NCI-H2196 treated with DMSO at 0.1 percent for 48 hours (cell line): ENCODE measurements around the gene SATL1.
A peak's percentile ranks its signal among the peaks of the same experiment; 100 is the strongest.
"Not testable (repeated sequence)": the region's sequence is repeated elsewhere in the genome, so short reads cannot be mapped to it uniquely, and the experiment has no call there.

Experiments
- DNase-seq: peaks from one replicate; lab custom pipeline; 2025; ENCODE audit not compliant: unreplicated experiment; lab: John Stamatoyannopoulos, UW

The SATL1 gene, protein sequence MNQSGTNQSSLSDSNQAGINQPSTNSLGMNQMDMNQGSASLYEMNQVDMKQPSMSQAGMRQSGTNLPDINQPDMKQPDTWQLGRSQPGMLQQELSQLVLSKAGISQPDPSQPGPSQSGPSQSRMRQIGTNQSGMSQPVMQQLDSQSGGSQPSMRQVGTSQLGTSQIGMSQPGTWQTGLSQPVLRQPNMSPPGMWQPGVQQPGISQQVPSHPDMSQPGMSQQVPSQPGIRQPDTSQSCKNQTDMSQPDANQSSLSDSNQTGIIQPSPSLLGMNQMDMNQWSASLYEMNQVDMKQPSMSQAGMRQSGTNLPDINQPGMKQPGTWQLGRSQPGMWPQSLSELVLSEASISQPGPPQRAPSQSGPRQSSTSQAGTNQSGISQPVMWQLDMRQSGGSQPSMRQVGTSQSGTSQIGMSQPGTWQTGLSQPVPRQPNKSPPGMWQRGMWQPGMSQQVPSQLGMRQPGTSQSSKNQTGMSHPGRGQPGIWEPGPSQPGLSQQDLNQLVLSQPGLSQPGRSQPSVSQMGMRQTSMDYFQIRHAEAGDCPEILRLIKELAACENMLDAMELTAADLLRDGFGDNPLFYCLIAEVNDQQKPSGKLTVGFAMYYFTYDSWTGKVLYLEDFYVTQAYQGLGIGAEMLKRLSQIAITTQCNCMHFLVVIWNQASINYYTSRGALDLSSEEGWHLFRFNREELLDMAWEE

DNA sequence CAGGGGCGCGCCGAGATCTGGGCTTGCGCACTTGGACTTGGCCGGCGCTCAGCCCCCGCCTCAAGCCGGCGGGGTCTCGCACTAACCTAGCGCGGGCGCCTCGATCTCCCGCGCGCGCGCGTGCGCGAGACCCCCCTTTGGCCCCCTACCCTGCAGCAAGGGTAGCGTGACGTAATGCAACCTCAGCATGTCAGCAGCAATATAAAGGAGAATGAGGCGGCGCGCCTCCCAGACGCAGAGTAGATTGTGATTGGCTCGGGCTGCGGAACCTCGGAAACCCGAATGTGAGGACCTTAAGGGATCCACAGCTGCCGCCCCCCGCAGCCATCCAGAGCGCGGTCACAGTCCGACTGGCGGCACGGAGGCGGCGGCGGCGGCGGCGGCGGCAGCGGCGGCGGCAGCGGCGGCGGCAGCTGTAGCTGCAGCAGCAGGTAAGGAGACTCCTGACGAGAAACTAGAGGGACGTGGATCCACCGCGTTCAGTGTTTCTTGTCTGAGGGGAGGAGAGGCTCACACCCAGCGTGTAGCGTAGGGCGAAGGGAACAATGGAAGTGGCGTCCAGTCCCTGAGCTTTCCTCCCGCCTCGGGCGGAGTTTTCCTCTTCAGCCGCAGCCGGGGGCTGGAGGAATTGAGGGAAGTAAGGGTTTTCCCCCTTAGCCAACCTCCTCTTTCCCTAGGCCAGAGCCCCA is at the start of gene SATL1, which contains the start of gene ZNF711:
Gene SATL1, minus strand, starts transcription at position 19 of the 689 bp plus-strand sequence. CDS start 134,811 bp downstream, outside the sequence.
Gene ZNF711, plus strand, starts transcription at position 231 of the 689 bp plus-strand sequence. CDS start 3,582 bp downstream, outside the sequence.
- peak; percentile 35 for DNase-seq

DNA sequence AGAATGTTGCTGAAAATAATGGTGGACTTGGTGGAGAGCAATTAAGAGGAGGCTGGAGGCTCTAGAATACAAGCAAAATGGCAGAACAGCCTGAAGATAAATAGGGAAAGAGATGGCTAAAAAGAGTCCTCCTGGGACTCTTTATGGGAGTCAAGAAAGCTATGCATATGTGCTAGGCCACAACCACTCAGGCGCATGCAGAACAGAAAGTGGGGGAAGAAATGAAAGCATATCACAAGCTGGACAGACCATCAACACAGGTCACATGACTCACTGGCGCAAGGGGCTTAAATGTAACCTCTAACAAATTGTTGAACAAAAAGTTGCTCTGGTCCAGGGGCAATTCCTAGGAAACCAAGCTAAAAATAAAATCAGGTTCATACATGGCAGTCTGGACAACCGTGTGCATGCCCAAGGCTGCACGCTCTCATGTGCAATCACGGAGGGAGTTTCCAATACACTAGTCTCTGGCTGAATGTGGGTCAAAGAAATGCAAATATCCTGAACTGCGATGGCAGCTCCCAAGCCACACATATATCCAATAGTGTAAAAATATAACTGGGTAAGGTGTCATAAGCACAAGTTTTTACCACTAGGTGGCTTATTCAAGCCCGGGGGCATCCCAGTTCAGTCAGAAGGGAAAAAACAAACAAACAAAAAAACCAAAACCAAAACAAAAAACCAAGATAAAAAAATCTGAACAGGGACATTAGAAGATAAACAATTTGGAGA is 45.6 kb upstream of the SATL1 start:
- no peak for DNase-seq

DNA sequence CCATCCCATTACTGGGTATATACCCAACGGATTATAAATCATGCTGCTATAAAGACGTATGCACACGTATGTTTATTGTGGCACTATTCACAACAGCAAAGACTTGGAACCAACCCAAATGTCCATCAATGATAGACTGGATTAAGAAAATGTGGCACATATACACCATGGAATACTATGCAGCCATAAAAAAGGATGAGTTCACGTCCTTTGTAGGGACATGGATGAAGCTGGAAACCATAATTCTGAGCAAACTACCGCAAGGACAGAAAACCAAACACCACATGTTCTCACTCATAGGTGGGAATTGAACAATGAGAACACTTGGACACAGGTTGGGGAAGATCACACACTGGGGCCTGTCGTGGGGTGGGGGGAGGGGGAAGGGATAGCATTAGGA is 41.7 kb upstream of the SATL1 start:
- DNase-seq, result not testable (repeated sequence)

DNA sequence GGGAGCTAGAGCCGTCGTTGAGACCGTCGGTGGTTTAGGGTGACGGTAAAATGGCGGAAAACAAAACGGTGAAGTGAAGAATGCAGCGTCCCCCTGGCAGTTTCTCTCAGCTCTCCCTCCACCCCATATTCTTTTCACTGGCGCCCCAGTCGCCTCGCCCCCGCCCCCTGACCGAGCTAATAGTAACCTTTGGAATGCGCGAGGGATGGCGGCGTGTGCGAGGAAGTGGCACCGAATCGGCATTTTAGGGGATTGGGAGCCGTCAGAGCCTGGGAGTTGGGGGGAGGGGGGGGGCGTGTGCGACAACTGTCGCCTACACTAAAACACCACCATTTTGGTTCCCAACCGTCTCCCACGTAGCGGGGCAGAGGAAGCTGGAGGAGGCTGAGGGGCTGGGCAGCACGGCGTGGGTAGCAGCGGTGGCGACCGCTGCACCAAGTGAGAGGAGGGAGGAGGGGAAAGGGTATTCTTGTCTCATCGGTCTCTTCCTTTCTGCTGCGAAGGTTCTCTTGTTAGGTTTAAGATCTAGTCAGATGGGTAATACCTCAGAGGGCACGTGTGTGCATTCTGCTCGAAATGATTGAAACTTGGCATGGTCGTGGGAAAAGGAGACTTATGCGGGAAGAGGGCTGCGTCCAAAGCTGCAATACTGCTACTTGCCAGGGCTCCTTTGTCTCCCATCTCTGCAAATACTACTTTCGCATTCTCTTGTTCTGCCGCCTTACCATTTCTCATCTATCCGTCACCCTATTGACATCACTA is 1.1 kb upstream of the SATL1 start:
- DNase-seq, result no peak

DNA sequence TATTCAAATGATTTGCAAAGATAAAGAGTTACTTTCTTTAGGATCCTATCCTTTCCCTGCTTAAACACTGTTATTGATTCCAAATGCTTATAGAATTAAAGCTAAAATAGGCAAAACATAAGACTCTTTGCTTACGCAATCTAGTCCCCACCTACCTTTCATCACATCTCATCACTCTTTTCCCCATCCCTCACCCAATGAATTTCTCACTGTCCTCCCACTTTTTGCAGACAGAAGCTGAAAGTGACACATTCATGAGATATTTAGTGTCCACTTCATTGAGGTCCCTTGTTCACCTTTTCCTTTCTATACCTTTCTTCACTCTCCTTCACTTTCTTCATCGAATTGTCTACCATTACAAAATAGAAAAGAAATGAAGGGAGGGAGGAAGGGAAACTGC is 424 bp downstream of the SATL1 start:
- no peak for DNase-seq

DNA sequence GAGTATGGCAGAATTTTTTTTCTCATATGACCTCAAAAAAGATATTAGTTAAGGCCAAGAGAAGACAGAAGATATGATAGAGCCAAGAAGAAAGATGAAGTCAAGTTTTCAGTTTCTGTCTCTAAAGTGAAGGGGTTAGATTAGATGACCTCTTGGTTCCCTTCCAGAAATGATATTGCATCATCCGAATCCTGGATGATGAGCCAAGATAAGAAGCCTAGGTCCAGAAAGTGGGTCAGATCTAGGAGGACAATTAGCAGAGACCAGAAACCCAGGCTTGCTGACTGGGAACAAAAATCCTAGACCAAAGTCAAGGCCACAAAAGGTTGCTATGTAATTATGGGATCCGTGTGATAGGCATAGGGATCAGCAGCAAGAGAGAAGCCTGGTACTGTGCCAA is 20.2 kb downstream of the SATL1 start:
- DNase-seq, result no peak

DNA sequence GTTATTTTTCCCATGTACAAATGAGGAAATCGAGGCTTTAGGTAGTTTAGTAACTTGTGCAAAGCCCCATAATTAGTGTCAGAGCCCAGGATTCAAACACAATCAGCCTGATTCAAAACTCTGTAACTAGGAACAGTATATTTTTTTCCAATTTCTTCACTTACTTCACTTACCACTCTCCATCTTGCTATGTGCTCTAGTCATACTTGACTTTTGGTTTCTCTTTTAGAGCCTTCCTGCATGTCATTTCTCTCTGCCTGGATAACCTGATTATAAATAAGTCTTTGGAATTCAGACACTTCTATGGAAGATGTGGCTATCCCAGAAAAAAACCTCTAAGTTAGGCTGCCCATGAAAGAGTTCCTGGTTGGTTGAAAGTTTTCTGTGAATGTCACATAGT is 22.2 kb downstream of the SATL1 start:
- no peak for DNase-seq

DNA sequence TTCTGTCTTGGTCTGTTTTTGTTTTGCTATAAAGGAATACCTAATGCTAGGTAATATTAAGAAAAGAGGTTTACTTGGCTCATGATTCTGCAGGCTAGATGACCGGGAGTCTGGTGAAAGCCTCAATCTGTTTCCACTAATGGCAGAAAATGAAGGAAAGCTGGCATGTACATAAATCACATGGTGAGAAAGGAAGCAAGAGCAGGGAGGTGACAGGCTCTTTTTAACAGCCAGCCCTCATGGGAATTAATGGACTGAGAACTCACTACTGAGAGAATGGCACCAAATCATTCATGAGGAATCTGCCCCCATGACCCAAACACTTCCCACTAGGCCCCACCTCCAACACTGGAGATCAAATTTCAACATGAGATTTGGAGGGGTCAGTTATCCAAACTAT is 27.6 kb downstream of the SATL1 start:
- no peak for DNase-seq

DNA sequence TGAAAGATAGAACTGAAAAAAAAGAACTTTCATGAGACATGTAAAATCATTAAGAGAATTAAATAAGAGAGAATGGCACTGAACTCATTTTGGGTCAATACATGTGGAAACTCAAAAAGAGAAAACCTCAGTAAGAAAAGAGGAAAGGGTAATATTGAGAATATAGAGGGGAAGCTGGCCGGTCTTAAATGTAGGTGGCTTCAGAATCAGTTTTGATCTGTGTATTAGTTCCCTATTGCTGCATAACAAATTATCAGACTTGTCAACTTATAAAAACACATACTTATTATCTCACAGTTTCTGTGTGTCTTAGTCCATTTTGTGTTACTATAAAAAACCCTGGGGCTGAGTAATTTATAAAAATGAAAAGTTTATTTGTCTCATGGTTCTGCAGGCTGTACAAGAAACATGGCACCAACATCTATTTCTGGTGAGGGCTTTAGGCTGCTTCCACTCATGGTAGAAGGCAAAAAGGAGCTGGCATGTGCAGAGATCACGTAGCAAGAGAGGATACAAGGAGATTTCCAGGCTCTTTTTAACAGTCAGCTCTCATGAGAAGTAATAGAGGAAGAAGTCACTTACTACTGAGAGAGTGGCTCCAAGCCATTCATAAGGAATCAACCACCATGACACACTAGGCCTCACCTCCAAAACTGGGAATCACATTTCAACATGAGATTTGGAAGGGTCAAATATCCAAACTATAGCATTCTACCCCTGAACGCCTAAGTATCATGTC is 29.6 kb downstream of the SATL1 start:
- DNase-seq, result no peak

DNA sequence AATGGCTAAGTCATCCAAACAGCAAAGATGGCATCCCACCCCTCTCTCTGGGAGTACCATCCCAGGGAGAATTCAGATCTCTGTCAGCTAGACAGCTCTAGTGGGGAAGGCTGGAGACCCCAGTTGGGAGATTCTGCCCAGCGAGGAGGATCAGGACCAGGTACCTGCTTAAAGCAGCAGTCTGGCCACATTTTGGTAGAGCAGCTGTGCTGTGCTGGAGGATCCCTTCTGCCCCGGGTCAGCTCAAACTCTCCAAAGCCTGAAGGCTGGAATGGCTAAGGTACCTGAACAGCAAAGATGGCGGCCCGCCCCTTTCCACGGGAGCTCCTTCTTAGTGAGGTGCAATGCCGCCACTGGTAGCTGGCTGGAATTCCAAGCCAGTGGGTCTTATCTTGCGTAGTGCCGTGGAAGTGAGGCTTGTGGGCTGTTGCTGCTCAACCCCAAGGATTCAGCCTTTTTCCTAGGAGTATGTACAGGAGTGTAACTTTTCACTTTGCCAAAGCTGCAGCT is 40.1 kb downstream of the SATL1 start:
- no peak for DNase-seq

DNA sequence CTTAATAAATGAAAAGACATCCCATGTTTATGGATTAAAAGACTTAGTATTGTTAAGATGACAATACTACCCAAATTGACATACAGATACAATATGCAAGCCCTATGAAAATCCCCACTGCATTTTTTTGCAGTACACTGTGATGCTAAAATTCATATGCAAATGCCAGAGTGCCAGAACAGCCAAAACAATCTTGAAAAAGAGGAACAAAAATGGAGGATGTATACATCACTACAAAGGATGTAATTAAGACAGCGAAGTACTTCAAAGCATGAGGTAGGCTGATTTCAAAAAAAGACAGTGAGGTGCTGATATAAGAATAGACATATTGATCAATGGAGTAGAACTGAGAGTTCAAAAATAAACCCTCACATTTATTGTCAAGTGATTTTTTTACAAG is 47.3 kb downstream of the SATL1 start:
- DNase-seq, result no peak

DNA sequence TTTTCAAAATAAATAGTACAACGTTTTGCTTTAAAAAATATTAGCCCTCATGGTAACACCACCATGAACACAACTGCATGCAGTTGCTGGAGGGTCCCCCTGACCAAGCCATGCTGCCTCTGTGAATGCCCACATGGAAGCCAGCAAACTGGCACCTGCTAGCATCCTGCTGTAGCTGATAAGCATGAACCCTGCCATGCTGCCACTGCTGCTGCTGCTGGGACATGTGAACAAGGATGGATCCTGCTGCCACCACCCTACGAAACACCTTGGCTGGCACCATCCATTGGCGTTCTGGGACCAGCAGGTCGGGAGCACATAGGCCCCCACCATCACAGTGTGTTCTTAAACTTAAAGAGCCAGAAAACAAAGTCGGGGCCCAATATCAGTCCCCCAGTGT is 83.9 kb downstream of the SATL1 start:
- DNase-seq, result no peak

DNA sequence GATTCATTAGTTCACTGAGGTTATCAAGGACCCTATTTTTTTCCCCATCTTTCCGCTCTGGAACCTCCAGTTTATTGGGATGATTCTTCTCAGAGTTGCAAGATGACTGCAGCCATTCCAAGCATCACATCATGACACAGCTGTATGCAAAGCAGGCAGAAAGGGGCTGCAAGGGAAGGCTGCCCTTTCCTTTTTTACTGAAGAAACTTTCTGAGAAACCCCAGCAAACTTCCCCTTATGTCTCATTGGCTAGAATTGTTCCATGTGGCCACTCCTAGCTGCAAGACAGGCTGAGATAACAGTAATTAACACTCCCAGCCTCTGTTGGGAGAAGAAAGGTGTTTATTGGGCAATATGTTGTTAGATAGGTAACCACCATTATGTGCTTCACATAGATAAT is 102.6 kb downstream of the SATL1 start:
- no peak for DNase-seq

DNA sequence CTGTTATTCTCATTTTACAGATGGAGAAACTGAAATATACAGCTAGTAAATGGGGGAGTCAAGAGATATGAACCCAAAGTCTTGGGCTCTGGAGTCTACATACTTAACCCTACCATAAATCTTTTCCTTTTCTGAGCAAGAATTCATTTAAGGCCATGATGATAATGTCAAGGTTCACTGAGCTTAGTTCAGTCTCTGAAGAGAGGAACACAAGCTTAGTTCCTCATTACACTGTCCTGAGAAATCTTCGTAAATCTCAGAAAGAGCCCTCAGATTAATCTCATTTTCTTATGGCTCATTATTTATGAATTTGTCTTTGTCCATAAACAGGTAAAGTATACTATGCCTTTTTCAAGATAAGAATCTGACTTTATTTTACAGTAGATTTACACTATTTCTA is 104.2 kb downstream of the SATL1 start:
- DNase-seq, result no peak

DNA sequence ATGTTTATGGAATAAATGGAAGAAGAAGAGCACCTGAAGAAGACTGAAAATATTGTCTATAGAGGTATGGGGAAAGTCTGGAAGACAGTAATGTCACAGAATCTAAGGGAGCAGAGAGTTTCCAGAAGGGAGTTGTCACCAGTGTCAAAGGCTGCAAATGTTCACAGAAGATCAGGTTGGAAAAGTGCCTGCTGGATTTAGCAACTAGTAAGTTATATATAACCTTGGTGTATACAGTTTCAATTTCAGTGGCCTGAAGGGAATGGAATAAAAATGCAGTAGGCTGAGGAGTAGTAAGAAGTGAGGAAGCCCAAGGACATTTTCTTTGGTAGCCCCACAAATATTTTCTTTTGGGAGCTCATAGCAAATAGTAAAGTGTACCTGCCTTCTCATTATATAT is 107.2 kb downstream of the SATL1 start:
- no peak for DNase-seq

DNA sequence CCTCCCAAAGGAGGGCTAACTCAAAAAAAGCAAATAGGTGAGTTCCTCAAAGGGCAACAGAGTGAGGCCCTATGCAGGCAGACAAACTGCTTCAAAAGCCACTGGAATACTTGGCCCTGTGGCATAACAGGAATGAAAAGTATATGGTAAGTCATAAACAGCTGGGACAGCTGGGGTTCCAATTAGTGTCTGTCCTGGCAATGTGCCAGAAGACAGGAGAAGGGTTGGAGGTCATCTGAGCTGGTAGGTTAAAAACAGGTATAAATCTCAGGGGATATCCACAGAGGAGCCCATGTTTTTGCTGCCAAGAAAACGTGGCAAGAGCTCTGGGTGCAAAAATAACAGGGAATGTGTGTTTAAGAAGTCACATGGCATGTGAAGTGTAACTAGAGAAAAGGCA is 128.3 kb downstream of the SATL1 start:
- DNase-seq, result no peak

DNA sequence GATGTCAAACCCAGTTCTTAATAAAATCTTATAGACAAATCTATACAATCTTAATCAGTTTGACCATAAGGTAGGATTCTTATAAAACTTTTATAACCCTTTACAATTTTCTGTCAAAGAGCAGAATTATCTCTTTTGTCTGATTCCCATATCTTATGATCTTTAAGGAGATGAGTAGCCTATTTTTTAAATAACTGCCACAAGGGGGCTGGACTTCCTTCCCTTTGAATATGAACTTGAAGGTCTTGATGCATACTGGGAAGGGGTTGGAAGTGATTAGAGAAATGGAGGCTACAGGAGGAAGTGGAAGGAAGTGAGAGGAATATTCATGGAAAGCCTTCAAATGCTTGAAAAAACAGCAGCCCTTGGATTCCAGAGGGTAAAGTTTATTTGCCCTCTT is 128.8 kb downstream of the SATL1 start:
- DNase-seq, result no peak

DNA sequence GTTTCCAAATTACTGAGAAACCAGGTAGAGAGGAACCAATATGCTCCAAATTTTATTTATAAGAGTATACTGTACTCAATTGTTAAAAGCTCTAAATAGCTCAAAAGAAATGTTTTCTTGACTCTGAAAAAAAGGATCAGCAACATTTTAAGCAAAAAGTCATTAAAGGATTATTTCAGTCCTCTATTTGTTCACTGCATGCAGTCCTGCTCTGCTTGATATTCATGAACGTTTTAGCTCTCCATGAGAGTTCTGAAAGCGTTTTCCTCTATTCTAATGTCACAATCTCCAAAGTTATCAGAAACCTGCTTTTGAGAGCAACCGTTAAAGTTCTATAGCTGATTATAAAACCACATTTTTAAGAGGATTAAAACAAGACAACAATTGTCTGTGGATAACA is 129.4 kb downstream of the SATL1 start:
- no peak for DNase-seq

DNA sequence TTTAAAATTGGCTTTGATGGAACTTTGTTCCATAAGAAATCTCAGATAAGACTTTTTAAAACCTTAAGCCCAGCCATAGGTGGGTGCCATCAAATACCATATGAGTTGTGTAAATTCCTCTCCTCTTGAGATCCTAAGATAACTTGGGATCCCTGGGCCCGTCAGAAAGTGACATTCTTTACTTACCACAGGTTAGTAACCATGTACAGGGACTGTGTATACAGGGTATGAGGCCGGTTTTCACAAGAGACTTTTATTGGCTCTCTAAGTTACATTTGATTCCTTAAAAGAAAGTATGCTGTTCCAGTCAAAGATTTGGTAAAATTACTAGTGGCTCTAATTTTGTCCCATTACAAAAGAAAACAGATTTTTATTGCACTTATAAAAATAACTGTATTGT is 129.8 kb downstream of the SATL1 start:
- no peak for DNase-seq

DNA sequence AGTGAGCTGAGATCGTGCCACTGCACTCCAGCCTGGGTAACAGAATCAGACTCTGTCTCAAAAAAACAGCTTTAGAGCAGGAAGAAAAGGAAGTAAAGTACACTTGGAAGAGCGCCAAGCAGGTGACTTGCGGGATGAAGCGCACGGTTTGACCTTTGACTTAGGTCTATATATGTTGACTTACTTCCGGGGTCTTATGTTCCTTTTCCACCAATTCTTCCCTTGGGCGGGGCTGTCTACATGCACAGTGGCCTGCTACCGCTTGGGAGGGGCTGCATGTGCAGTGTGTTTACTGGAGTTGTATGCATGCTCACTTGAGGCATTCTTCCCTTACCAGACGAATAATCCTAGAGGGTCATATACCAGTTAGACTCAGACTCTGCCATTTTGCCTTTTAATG is 131.3 kb downstream of the SATL1 start:
- DNase-seq, result no peak
